NCI-H2227 (cell line): ENCODE measurements around the gene SELENOF.
"Not testable (repeated sequence)": the region's sequence is repeated elsewhere in the genome, so short reads cannot be mapped to it uniquely, and the experiment has no call there.

ENCODE experiments used
- DNase-seq: peaks from one replicate; lab custom pipeline; 2025; ENCODE audit not compliant: unreplicated experiment; lab: John Stamatoyannopoulos, UW

Gene SELENOF

DNA sequence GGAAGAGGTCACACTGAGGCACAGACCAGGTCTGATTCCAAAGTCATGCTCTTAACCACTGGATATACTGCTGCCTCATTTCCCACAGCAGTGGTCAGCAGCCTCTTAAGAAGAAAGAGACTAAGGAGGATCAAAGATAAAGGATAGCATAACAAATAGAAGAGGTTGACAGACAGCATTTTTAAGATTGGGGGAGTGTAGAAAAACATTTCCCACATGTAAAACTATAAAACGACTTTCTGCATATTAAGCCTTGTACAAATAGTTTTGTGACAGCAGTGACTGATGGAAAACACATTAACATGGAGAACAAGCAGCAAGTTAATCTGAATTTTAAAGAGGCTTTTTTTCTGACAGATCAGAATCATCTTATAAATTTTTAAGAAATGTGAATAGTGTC is 92.0 kb downstream of the SELENOF start:
- DNase-seq: no peak

DNA sequence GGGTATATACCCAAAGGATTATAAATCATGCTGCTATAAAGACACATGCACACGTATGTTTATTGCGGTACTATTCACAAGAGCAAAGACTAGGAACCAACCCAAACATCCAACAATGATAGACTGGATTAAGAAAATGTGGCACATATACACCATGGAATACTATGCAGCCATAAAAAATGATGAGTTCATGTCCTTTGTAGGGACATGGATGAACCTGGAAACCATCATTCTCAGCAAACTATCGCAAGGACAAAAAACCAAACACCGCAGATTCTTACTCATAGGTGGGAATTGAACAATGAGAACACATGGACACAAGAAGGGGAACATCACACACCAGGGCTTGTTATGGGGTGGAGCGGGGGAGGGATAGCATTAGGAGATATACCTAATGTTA is 94.0 kb downstream of the SELENOF start:
- DNase-seq: not testable (repeated sequence)

DNA sequence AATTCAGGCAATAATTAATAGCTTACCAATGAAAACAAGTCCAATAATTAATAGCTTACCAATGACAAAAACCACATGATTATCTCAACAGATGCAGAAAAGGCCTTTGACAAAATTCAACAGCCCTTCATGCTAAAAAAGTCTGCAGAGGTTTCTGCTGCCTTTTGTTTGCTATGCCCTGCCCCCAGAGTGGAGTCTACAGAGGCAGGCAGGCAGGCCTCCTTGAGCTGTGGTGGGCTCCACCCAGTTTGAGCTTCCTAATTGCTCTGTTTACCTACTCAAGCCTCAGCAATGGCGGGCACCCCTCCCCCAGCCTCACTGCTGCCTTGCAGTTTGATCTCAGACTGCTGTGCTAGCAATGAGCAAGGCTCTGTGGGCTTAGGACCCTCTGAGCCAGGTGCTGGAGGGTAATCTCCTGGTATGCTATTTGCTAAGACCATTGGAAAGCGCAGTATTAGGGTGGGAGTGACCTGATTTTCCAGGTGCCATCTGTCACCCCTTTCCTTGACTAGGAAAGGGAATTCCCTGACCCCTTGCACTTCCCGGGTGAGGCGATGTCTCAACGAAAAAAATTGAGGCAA is 96.6 kb downstream of the SELENOF start:
- not testable (repeated sequence) for DNase-seq

- not testable (repeated sequence) for DNase-seq
Measured at GRCh38 chr1:86814118-86814517, 99.8 kb downstream of the SELENOF start.
